Measurements from ENCODE around the gene PNMA8B. TPM values are rescaled to one million over a fixed set of nuclear protein-coding genes. Genes with fewer than 3 reads are reported as not detected.

Gene PNMA8B
- total RNA-seq, 1 donor from 2014 or later, result 0.55 TPM

- no peaks in the 10 kb centered on the region for H3K4me1 ChIP-seq
- DNase-seq, result no peak
- no peak overlapping the region for H3K27ac ChIP-seq (replicated peaks)
- H3K36me3 ChIP-seq, result no peaks in the 10 kb centered on the region
- intact Hi-C loops (cut with micrococcal nuclease), result no loop called here
- H3K9me3 ChIP-seq (replicated peaks), result no peaks in the 10 kb centered on the region
- no peak for TF ChIP-seq CTCF (IDR thresholded peaks at IDR 0.05; ENCODE audit: borderline replicate concordance)
- peaks cover 21% of the 10 kb centered on the region for H3K27me3 ChIP-seq (ENCODE audit: low read depth)
- no peak overlapping the region for H3K4me3 ChIP-seq
Observed at GRCh38 chr19:46536391-46536790, 40.7 kb upstream of the PNMA8B start.

GRCh38 chr19:46533621-46534081 is 38.0 kb upstream of the PNMA8B start:
- peaks cover 45% of the 10 kb centered on the region for H3K27me3 ChIP-seq (ENCODE audit: low read depth)
- no peaks in the 10 kb centered on the region for H3K36me3 ChIP-seq
- H3K9me3 ChIP-seq (replicated peaks), result no peaks in the 10 kb centered on the region
- no peak for TF ChIP-seq CTCF (IDR thresholded peaks at IDR 0.05; ENCODE audit: borderline replicate concordance)
- H3K27ac ChIP-seq (replicated peaks), result no peak overlapping the region
- H3K4me3 ChIP-seq, result no peak overlapping the region
- peaks cover 11% of the 10 kb centered on the region for H3K4me1 ChIP-seq
- DNase-seq, result no peak
- intact Hi-C loops (cut with micrococcal nuclease), result no loop called here

GRCh38 chr19:46533078-46533620 is 37.5 kb upstream of the PNMA8B start:
- Histone ChIP-seq H3K27me3 (ENCODE audit: low read depth) (peaks cover 48% of the 10 kb centered on the region), H3K4me3 (no peak overlapping the region), H3K4me1 (peaks cover 11% of the 10 kb centered on the region), H3K36me3 (no peaks in the 10 kb centered on the region), H3K9me3 (replicated peaks) (no peaks in the 10 kb centered on the region), H3K27ac (replicated peaks) (no peak overlapping the region)
- DNase-seq, result no peak
- no peak for TF ChIP-seq CTCF (IDR thresholded peaks at IDR 0.05; ENCODE audit: borderline replicate concordance)
- intact Hi-C loops (cut with micrococcal nuclease), result no loop called here

- Histone ChIP-seq H3K36me3 (no peaks in the 10 kb centered on the region), H3K27me3 (ENCODE audit: low read depth) (peaks cover 48% of the 10 kb centered on the region), H3K4me3 (no peak overlapping the region), H3K9me3 (replicated peaks) (no peaks in the 10 kb centered on the region), H3K4me1 (peaks cover 11% of the 10 kb centered on the region), H3K27ac (replicated peaks) (no peak overlapping the region)
- no peak for TF ChIP-seq CTCF (IDR thresholded peaks at IDR 0.05; ENCODE audit: borderline replicate concordance)
- no peak for DNase-seq
- intact Hi-C loops (cut with micrococcal nuclease), result no loop called here
Observed at GRCh38 chr19:46530636-46531035, 35.0 kb upstream of the PNMA8B start.

- no peak overlapping the region for H3K27ac ChIP-seq (replicated peaks)
- H3K36me3 ChIP-seq, result no peaks in the 10 kb centered on the region
- peak; percentile 94 for TF ChIP-seq CTCF (IDR thresholded peaks at IDR 0.05; ENCODE audit: borderline replicate concordance)
- H3K27me3 ChIP-seq (ENCODE audit: low read depth), result peaks cover 48% of the 10 kb centered on the region
- DNase-seq, result peak; percentile 61
- peaks cover under 1% of the 10 kb centered on the region for H3K9me3 ChIP-seq (replicated peaks)
- intact Hi-C loops (cut with micrococcal nuclease), result no loop called here
- H3K4me3 ChIP-seq, result no peak overlapping the region
- peaks cover 11% of the 10 kb centered on the region for H3K4me1 ChIP-seq
Observed at GRCh38 chr19:46529622-46530451, 34.2 kb upstream of the PNMA8B start.
